Duodenal mucosa (tissue), 2 donors: ENCODE results near the gene SH3BP4.

Source experiments
- H3K27ac ChIP-seq: one replicate; pipeline ENCODE4 v1.7.0; 2013; ENCODE audit warnings: low read depth, low read length
- H3K27me3 ChIP-seq, 2 donors: one replicate each; pipeline ENCODE4 v1.7.0; 2013; ENCODE audit warnings: low read length in 2 of 2, control low read depth in 1 of 2; ENCODE audit not compliant: insufficient read depth in 2 of 2, control insufficient read depth in 1 of 2
- H3K36me3 ChIP-seq, 2 donors: one replicate each; pipeline ENCODE4 v1.7.0; 2013; ENCODE audit warnings: low read length in 2 of 2, control low read depth in 1 of 2; ENCODE audit not compliant: insufficient read depth in 2 of 2, control insufficient read depth in 1 of 2
- H3K4me1 ChIP-seq, 2 donors: one replicate each; pipeline ENCODE4 v1.7.0; 2013; ENCODE audit warnings: low read length in 2 of 2, control low read depth in 1 of 2; ENCODE audit not compliant: insufficient read depth in 2 of 2, control insufficient read depth in 1 of 2
- H3K4me3 ChIP-seq, 2 donors: one replicate each; pipeline ENCODE4 v1.7.0; 2013; ENCODE audit warnings: low read length in 2 of 2, low read depth in 1 of 2
- H3K9ac ChIP-seq, 2 donors: one replicate each; pipeline ENCODE4 v1.7.0; 2013; ENCODE audit warnings: low read length in 2 of 2, low read depth in 1 of 2
- H3K9me3 ChIP-seq, 2 donors: one replicate each; pipeline ENCODE4 v1.7.0; 2013; ENCODE audit warnings: low read length in 2 of 2, control low read depth in 1 of 2; ENCODE audit not compliant: control insufficient read depth in 1 of 2

Gene SH3BP4

GRCh38 chr2:234951664-234952269 lies at the start of gene SH3BP4:
TSS of gene SH3BP4 (plus strand) at chr2:234952017. CDS start at chr2:235035003, 82,986 bp downstream.
- Histone ChIP-seq H3K4me3 (peak within 1 kb of the TSS; percentile 73 to 80), H3K36me3 (no peaks in the 10 kb centered on the region), H3K27ac (peak within 1 kb of the TSS; percentile 42), H3K9ac (peak within 1 kb of the TSS; percentile 65 to 71), H3K27me3 (peaks cover 12 to 16% of the 10 kb centered on the region in 2 donors), H3K9me3 (no peaks in the 10 kb centered on the region), H3K4me1 (peaks cover 37 to 47% of the 10 kb centered on the region in 2 donors)

- Histone ChIP-seq H3K4me1 (no peaks in the 10 kb centered on the region), H3K9ac (no peak overlapping the region), H3K27ac (no peak overlapping the region), H3K36me3 (no peaks in the 10 kb centered on the region), H3K9me3 (no peaks in the 10 kb centered on the region), H3K27me3 (no peaks in the 10 kb centered on the region), H3K4me3 (no peak overlapping the region)
Observed at GRCh38 chr2:234904785-234905184, 47.0 kb upstream of the SH3BP4 start.

GRCh38 chr2:234905547-234906265 lies 46.1 kb upstream of the SH3BP4 start:
- no peaks in the 10 kb centered on the region for H3K27me3 ChIP-seq
- no peak overlapping the region for H3K9ac ChIP-seq
- no peaks in the 10 kb centered on the region for H3K9me3 ChIP-seq
- no peaks in the 10 kb centered on the region for H3K36me3 ChIP-seq
- H3K27ac ChIP-seq, result no peak overlapping the region
- no peak overlapping the region for H3K4me3 ChIP-seq
- no peaks in the 10 kb centered on the region for H3K4me1 ChIP-seq

- Histone ChIP-seq H3K27me3 (no peaks in the 10 kb centered on the region), H3K4me1 (no peaks in the 10 kb centered on the region), H3K36me3 (no peaks in the 10 kb centered on the region), H3K27ac (no peak overlapping the region), H3K9me3 (no peaks in the 10 kb centered on the region), H3K4me3 (no peak overlapping the region), H3K9ac (no peak overlapping the region)
Observed at GRCh38 chr2:234910186-234910679, 41.6 kb upstream of the SH3BP4 start.

GRCh38 chr2:234911271-234911670 lies 40.5 kb upstream of the SH3BP4 start:
- Histone ChIP-seq H3K4me1 (no peaks in the 10 kb centered on the region), H3K27ac (no peak overlapping the region), H3K9me3 (no peaks in the 10 kb centered on the region), H3K36me3 (no peaks in the 10 kb centered on the region), H3K9ac (no peak overlapping the region), H3K4me3 (no peak overlapping the region), H3K27me3 (no peaks in the 10 kb centered on the region)

GRCh38 chr2:234912437-234912836 lies 39.4 kb upstream of the SH3BP4 start:
- Histone ChIP-seq H3K27ac (no peak overlapping the region), H3K9ac (no peak overlapping the region), H3K36me3 (no peaks in the 10 kb centered on the region), H3K4me3 (no peak overlapping the region), H3K27me3 (no peaks in the 10 kb centered on the region), H3K4me1 (no peaks in the 10 kb centered on the region), H3K9me3 (no peaks in the 10 kb centered on the region)

GRCh38 chr2:234913208-234913626 lies 38.6 kb upstream of the SH3BP4 start:
- no peaks in the 10 kb centered on the region for H3K4me1 ChIP-seq
- H3K27ac ChIP-seq, result no peak overlapping the region
- H3K9me3 ChIP-seq, result no peaks in the 10 kb centered on the region
- no peak overlapping the region for H3K9ac ChIP-seq
- H3K27me3 ChIP-seq, result no peaks in the 10 kb centered on the region
- H3K4me3 ChIP-seq, result no peak overlapping the region
- no peaks in the 10 kb centered on the region for H3K36me3 ChIP-seq

- Histone ChIP-seq H3K4me3 (no peak overlapping the region), H3K9me3 (no peaks in the 10 kb centered on the region), H3K27ac (no peak overlapping the region), H3K27me3 (no peaks in the 10 kb centered on the region), H3K4me1 (no peaks in the 10 kb centered on the region), H3K9ac (no peak overlapping the region), H3K36me3 (no peaks in the 10 kb centered on the region)
Observed at GRCh38 chr2:234914371-234915154, 37.3 kb upstream of the SH3BP4 start.

GRCh38 chr2:234916674-234917073 lies 35.1 kb upstream of the SH3BP4 start:
- Histone ChIP-seq H3K9me3 (no peaks in the 10 kb centered on the region), H3K27ac (no peak overlapping the region), H3K4me3 (no peak overlapping the region), H3K27me3 (no peaks in the 10 kb centered on the region), H3K9ac (no peak overlapping the region), H3K4me1 (no peaks in the 10 kb centered on the region), H3K36me3 (no peaks in the 10 kb centered on the region)
